22Rv1 (cell line): ENCODE data around the gene AOPEP.

Source experiments
- H3K27ac ChIP-seq: fragments of 450-650 bp; 2 replicates; pipeline ENCODE4 v1.5.1; 2017
- CTCF ChIP-seq: fragments of 450-650 bp; IDR thresholded peaks from 2 replicates; pipeline ENCODE4 v1.5.1; 2017; ENCODE audit warnings: mild to moderate bottlenecking
- ZFX ChIP-seq: fragments of 450-650 bp; IDR thresholded peaks from 2 replicates; pipeline ENCODE4 v1.6.1; 2017; ENCODE audit warnings: antibody characterized with exemption, borderline replicate concordance

Gene AOPEP

GRCh38 chr9:95065224-95065623 is 338.7 kb downstream of the AOPEP start:
- H3K27ac ChIP-seq, result peak overlapping the region; percentile 92
- TF ChIP-seq ZFX (no peak), CTCF (no peak)

- no peak for TF ChIP-seq ZFX
- TF ChIP-seq CTCF, result no peak
- peak overlapping the region; percentile 92 for H3K27ac ChIP-seq
These were observed 340.6 kb downstream of the AOPEP start for GRCh38 chr9:95067057-95067456.

GRCh38 chr9:95067897-95068296 is 341.4 kb downstream of the AOPEP start:
- no peak overlapping the region for H3K27ac ChIP-seq
- no peak for TF ChIP-seq ZFX
- TF ChIP-seq CTCF, result no peak

GRCh38 chr9:95070549-95071021 is 344.1 kb downstream of the AOPEP start:
- H3K27ac ChIP-seq, result peak overlapping the region; percentile 34

GRCh38 chr9:95071450-95071849 is 345.0 kb downstream of the AOPEP start:
- TF ChIP-seq CTCF (no peak), ZFX (no peak)
- H3K27ac ChIP-seq, result no peak overlapping the region

More at GRCh38 chr9:95070549-95071021, 344.1 kb downstream of the AOPEP start:
- TF ChIP-seq ZFX (no peak), CTCF (no peak)

GRCh38 chr9:95071925-95072324 is 345.4 kb downstream of the AOPEP start:
- no peak for TF ChIP-seq ZFX
- no peak for TF ChIP-seq CTCF
- H3K27ac ChIP-seq, result 0 out of 2 replicates have a peak overlapping the region, but pooled peaks have one; percentile 40

- peak overlapping the region; percentile 40 for H3K27ac ChIP-seq
- no peak for TF ChIP-seq ZFX
- peak; percentile 26; the same call in 1 of the 2 replicates for TF ChIP-seq CTCF
These were observed 346.6 kb downstream of the AOPEP start for GRCh38 chr9:95073042-95073607.
